GM21360 (cell line): ENCODE measurements around the gene APOD.
"Not testable (repeated sequence)": the region's sequence is repeated elsewhere in the genome, so short reads cannot be mapped to it uniquely, and the experiment has no call there.

ENCODE experiments used
- ATAC-seq: cut with Tn5 transposase; IDR thresholded peaks from one replicate; pipeline ENCODE4 v1.9.1; 2021; ENCODE audit warnings: mild to moderate bottlenecking, moderate library complexity; ENCODE audit not compliant: unreplicated experiment

The APOD gene

DNA sequence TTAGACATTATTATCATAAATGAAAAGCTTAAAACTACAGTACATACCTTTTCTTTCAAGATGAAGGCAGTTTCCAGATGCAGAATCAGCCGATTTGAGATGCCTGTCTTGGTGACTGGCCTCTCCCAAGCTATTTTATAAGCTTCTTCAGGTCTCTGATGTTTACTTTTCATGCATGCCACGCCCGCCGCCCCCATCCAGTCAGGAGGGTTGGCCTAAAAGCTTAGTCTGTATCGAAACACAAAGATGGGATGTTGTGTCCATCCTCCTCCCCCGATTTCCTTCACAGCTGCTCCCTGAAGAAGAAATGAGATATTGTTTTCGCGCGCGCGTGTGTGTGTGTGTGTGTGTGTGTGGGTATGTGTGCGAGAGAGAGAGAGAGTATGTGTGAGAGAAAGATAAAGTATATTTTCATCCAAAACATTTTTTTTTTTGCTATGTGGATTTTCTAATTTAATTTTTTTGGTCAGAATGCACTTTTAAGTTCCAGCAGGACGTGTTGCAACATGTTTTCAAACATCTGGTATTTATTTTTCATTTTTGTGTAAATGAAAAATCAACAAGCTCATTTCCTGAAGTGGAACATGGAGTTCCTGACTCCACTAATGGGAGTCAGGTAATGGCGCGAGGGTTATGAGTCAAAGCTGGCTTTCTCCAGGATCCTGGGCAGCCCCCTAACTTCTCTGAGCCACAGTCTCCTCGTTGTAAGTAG, at the start of gene APOD:
Gene APOD (minus strand): TSS at position 110 of the 712 bp plus-strand sequence. CDS start 4,479 bp downstream, outside the sequence.
- ATAC-seq: no peak

DNA sequence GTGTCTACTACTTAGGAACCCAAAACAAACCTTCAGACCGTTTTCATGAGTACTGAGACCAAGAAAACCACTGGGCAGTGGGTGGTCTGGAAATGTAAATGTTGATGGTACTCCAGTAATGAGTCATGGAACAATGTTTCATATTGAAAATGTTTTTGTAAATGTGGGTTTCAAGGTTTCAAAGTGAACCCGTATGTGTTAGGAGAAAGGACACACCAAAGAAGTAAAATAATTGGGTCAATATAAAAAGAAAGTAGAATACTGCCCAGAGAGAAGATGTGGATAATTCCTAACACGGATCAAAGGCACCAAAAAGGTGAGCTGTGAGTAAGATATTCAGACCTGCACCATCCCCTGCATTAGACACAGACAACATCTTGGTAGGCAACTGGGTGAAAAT, 49.6 kb upstream of the APOD start:
- ATAC-seq: not testable (repeated sequence)

DNA sequence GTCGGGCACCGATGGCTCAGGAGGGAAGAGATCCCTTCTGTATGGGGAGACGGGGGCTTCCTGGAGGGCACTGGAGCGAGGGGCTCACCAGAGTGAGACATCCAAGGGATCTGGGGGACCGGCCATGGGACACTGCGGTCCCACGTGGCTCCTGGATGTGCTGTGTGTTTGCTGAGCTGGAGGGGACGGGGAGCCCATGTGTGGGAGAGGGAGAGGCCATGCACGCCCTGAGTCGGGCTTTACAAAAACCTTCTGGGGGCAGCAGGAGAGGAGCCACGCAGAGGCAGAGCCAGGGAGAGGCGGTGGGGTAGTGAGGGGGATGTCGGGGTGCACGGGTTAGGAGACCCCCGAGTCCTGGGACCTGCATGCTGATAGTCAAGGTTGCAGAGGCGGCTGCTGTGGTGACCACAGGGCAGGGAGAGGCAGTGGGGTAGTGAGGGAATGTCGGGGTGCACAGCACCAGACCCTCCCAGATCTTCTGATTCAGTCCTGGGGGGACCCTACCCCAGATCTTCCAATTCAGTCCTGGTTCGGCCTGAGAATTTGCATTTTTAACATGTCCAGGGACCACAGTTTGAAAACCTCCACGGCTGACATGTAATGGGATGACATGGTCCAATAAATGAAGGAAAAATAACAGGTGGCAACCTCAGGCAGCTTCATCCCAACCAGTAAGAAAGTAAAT, 48.9 kb upstream of the APOD start:
- not testable (repeated sequence) for ATAC-seq

DNA sequence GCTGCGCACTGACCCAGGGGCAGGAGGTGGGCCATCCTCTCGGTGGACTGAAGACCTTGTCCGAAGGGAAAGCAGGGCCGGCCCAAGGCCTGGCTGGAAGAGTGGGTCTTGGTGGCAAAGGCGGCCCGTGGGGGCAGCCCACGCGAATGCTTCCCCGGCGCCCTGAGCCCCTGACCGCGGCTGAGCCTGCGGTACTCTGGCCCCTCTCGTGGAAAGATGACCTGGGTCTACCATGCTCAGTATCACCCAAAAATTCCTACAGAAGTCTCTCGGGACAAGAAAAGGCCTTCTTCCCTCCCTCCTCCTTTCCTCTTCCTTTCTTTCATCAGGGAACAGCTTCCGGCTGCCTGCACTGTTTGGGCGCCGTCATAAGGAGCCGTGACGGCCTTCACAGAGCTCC, 48.3 kb upstream of the APOD start:
- ATAC-seq: not testable (repeated sequence)

DNA sequence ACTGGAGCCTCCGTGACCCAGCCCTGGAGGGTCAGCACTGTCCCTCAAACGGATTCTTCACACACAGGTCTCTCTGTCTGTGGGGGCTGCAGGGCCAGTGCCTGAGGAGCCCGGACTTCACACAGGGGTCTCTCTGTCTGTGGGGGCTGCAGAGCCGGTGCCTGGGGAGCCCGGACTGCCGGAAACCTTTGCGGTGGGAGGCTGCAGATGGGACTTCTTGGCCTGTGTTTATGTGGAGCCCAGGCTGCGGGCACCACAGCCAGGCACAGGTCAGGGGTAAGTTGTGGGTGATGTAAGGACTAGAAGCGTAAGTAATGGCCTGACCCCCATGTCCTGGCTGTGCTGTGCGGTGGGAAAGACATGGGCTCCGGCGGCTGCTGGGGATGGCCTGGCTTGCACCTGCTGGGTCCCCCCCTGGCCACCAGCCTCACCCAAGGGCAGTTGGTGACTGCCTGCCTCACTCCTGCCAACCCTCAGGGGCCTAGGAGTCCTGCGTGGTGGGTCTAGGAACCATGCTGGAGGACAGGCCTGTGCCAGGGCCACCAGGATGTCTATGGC, 47.3 kb upstream of the APOD start:
- not testable (repeated sequence) for ATAC-seq

DNA sequence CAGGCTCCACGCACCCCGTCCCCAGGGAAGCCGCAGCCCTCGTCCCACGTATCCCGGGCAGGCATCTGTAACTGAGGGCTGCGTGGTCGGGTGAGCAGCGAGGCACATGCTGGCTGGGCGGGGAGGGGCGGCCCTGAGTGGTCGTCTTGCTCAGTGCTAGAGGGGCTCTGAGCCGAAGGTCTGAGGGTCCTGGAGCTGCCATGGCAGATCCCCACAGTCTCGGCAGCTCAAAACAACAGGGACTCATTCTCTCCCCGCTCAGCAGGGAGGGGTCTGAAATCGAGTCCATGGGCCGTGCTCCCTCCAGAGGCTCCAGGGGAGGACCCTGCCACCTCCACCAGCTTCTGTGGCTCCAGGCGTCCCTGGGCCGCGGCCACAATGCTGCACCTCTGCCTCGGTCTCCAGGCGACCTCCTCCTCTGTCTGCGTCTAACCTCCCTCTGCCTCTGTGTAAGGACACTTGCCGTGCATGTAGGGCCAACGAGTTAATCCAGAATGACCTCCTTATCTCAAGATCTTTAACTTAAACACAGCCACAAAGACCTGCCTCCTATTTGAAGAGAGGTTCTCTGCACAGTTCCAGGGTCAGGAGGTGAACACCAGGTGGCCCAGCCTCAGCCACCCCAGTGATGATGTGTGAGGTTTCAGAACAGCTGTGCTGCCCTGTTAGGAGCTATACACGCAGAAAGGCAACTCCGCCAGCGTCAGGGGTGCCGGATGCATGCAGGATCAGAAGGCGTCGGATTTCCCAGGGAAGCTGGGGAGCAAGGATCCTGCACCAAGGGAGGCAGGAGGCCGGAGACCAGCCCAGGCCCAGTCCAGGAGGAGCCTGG, 46.6 kb upstream of the APOD start:
- ATAC-seq: not testable (repeated sequence)

DNA sequence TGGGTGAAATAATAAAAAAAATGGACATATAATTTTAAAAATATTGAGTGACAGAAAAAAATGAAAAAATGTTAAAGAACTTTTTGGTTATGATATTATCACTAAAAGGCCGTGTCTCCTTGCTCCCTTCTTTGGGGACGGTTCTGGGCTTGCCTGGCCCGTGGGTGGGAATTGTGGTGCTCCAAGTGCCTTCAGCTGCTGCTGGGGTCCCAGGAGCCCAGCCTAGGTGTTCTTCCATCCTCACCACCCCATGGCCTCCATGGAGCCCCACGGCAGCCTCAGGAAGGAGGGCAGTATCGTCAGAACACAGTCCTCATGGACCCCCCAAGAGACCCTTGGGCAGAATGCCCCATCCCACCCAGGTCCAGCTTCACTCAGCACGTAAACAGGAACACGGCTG, 45.9 kb upstream of the APOD start:
- not testable (repeated sequence) for ATAC-seq

DNA sequence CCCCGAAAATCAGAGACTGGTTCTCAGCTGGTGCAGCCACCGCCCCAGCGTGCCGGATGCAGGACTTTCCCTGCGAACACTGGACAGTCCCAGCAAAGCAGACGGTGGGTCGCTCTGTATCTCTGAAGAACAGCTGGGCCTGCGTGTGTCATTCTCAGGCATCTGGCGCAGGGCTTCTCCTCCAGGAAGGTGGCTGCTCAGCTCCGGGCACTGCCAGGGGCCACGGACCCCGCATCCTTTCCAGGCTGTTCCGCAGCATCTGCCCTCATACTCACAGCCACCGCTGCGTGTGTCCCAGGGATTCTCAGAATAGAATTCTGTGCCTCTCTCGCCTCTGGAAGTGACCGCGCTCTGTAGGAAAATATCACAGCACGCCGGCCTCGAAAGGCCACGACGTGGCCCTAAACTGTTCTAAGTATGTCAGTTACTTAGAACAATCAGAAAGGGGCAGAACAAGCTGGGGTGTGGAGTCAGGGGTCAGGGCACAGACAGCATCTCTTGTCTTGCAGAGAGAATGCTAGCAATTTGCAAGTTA, 44.7 kb upstream of the APOD start:
- ATAC-seq: not testable (repeated sequence)

DNA sequence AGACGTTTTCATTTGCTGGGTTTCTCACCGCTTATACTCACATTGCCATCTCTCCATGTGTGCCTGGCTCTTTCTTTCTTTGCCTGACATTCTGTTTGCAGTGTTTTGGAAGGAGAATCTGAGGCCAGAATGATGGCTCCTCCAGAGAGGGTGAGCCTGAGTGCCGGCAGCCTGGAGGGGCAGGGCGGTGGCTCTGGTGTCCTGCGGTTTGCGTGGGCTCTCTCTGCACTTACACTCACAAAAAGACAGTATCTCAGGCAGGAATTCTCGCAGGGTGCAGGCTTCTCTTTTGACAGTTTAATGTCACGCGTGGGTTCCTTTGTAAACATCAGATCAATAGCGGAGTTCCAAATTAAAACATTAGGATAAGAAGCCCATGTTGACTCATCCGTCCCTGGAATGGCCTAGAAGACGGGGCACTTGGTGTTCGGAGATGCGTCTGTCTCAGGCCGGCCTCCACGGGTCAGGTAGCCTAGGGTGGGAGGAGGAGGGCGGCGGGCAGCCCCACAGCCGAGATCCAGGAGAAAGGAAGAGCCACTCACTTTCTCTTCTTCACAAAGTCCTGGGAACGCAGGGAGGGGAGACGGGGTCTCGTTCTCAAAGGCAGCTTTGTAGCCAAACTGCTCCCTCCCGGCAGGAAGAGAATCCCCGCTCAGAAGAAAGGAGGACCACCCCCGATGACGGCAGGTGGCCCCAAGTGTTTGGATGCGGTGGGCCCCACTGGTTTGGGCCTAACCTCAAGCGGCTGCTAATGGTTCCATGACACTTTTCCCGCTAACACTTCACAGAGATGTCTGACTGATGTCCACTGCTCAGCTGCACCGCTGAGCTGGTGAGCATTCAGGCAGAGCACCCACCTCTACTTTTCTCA, 44.0 kb upstream of the APOD start:
- not testable (repeated sequence) for ATAC-seq

DNA sequence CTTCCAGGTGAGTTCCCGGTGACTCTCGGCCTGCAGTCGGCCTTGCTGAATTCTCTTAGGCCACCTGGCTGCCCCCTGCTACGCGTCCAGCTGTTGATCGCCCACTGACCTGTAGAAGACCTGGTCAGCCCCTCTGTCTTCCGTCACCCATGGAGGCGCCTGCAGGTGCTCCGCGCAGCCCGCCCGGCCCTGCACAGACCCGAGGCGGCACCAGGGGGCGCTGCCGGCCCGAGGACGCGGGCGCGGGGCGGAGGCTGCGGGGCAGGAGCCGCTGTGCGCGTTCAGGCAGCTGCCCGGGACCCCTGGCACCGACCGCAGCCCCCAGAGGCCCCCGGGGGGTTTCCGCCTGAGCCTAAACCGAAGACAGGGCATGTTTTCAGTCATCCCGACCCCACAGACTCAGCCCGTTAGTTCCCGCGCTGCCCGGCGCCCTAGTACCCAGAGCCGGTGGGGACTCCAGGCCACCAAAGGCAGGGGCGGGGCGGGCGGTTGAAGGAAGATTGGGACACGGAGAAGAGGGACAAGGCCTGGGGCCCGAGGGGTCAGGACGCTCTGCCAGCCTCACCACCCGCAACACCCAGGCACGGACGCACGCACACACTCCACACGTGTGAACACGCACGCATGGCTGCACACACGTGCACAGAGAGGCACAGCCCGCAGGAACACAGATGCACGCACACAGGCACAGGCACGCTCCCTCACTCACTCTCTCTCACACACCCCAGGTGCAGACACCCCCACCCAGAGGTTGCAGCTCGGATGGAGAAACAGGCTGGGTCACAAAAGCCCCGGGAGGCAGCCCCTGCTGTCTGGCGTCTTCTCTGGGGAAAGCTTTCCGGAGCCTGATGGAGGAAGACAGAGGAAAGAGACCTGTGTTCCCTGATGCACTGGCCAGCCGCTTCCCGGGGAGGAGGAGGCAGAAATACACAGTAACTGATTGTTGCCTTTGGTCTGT, 41.1 kb upstream of the APOD start:
- ATAC-seq: peak; percentile 65

DNA sequence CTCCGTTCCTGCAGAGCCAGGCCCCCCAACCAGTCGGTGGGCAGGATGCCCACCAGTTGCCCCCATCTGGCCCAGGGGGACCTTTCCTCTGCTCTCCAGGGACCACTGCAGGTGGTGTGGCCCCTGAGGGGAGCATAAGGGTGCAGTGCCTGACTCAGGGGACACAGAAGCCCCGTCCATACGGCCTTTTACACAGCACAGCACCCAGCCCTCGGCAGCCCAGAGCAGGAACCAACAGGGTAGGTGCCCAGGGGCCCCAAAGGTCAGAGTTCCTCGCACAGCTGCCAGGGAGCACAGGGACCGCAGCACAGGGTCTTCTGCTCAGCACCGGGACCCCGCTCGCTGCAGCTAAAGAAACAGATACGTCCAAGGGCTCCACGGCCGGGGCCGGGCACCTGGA, 40.4 kb upstream of the APOD start:
- ATAC-seq: not testable (repeated sequence)

DNA sequence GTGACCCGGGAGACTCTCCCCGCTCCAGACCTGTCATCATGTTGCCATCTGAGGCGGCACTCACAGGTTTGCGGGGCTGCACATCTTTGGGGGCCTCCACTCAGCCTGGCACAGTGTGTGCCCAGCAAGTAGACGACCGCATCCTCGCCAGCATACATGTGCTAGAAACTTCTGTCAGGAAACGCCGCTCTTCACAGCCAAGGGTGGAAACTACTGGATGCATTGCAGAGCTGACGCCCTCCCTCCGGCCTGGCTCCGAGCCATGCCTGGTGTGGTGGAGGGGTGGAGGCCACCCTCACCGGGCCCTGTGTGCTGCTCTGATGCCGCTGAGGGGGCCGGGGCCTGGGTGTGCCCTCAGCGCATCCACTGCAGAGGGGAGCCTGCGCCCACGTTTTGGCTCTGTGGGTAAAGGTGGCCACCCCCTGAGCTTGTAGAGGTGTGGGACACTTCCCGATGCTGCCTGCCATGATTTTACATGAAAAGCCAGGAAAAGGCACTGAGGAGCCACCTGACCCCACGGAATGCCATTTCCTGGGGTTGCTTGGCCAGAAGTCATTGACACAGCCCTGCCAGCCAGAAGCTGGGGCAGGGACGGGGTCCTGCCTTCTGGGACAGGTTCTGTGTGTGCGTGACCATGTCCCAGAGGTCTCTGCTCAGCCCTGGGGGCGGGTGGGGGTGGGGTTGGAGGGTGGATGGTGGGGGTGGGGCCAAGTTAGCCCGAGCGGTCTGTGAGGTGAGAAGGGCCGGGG, 39.7 kb upstream of the APOD start:
- not testable (repeated sequence) for ATAC-seq

DNA sequence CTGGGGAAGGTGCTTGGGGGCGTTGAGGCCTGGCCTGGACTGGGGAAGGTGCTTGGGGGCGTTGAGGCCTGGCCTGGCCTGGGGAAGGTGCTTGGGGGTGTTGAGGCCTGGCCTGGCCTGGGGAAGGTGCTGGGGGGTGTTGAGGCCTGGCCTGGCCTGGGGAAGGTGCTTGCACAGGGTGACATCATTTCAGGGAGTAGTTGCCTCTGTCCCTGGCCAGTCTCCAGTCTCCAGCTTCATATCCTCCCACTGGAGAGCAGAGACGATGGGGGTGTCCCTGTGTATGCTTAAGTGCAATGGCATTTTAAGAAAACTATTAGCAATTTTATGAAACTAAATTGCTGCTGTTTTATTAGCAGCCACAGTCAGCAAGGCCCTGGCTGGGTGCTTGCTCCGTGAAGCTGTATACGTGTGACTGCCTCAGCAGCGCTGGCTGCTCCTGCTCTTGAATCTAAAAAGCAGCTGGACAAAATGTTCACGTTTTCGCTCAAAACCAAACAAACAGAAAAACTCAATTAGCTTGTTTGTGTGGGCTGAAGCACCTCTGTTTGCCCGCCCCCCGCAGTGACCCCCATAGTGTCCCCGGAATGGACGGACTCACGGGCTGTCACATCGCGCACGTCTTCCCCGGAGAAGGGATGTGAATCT, 38.9 kb upstream of the APOD start:
- ATAC-seq: not testable (repeated sequence)

DNA sequence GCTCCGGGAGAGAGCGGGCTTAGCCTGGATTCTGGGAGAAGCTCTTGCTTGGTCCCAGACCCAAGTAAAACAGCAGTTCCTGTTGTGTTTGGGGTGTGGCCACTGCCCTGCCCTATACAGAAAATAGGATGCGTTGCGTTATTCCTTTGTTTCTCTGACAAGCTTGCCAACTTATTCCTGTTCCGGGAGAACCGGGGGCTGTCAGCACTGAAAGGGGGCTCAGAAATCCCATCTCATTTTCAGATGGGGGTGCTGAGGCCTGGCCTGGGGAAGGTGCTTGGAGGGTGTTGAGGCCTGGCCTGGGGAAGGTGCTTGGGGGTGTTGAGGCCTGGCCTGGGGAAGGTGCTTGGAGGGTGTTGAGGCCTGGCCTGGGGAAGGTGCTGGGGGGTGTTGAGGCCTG, 38.3 kb upstream of the APOD start:
- ATAC-seq: not testable (repeated sequence)

DNA sequence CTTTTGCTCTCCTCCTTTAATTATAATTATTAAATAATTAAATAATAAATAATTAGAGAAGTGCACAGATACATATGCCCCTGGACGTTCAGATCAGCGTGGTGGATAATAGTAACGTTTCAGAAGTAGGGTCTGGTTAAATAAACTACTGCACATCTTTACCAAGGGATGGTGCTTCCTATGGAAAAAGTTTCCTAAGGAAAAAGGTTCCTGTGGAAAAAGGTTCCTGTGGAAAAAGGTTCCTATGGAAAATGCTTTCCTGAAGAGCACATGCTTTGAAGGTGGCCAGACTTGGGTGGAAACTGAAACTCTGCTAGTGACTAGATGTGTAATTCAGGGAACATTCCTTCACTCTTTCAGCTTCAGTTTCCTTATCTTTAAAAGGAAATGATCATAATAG, 37.4 kb upstream of the APOD start:
- ATAC-seq: not testable (repeated sequence)

DNA sequence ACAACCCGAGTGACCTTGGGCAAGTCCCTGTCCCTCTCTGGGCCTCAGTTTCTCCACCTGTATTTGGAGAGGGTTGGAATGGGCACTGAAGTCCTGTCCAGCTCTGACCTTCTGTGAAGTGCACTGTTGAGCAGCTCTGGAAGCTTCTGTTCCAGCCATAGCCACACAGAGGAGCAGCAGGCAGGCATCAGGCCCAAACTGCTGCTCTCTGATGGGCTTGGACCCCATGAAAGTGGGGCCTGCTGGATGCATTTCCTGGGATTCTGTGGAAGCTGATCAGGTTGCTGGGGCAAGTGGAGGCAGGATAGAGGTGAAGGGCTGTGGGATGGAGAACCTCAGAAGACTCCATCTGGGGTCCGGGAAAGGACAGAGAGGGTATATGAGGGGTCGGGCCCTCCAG, 36.7 kb upstream of the APOD start:
- not testable (repeated sequence) for ATAC-seq

DNA sequence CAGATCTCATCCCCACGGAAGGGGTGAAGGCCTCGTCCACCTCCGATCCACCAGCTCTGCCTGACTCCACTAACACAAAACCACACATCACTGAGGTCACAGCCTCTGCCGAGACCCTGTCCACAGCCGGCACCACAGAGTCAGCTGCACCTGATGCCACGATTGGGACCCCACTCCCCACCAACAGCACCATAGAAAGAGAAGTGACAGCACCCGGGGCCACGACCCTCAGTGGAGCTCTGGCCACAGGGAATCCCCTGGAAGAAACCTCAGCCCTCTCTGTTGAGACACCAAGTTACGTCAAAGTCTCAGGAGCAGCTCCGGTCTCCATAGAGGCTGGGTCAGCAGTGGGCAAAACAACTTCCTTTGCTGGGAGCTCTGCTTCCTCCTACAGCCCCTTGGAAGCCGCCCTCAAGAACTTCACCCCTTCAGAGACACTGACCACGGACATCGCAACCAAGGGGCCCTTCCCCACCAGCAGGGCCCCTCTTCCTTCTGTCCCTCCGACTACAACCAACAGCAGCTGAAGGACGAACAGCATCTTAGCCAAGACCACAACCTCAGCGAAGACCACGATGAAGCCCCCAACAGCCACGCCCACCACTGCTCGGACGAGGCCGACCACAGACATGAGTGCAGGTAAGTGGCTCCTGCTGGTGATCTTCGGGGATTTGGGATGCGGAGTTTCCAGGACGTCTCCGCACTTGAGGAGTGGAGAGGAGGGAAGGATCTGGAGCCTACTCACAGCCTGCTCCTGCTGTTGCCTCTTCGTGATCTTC, 36.0 kb upstream of the APOD start:
- ATAC-seq: not testable (repeated sequence)
